Neuronal stem cell (in vitro differentiated cells): ENCODE measurements around the gene SMTN.

ENCODE experiments used
- DNase-seq: peaks from one replicate; pipeline ENCODE4 v3.0.0-alpha.2; 2013; ENCODE audit warnings: low spot score
- H2AFZ ChIP-seq: one replicate; pipeline ENCODE4 v1.6.1; 2013; ENCODE audit warnings: mild to moderate bottlenecking, low read length, inconsistent platforms
- H2AK5ac ChIP-seq: 2 replicates; pipeline ENCODE4 v1.6.1; 2013; ENCODE audit warnings: low read depth, mild to moderate bottlenecking, inconsistent platforms, low read length, moderate library complexity, mixed read lengths
- H2BK120ac ChIP-seq: 2 replicates; pipeline ENCODE4 v1.6.1; 2013; ENCODE audit warnings: low read depth, mild to moderate bottlenecking, inconsistent platforms, low read length, moderate library complexity, mixed read lengths
- H2BK12ac ChIP-seq: one replicate; pipeline ENCODE4 v1.6.1; 2013; ENCODE audit warnings: low read length, inconsistent platforms
- H2BK15ac ChIP-seq: 2 replicates; pipeline ENCODE4 v1.6.1; 2013; ENCODE audit warnings: mild to moderate bottlenecking, low read length, inconsistent platforms, mixed read lengths
- H2BK5ac ChIP-seq: one replicate; pipeline ENCODE4 v1.6.1; 2013; ENCODE audit warnings: inconsistent platforms, mild to moderate bottlenecking, low read length, moderate library complexity
- H3K14ac ChIP-seq: one replicate; pipeline ENCODE4 v1.6.1; 2013; ENCODE audit warnings: low read length, inconsistent platforms
- H3K18ac ChIP-seq: 2 replicates; pipeline ENCODE4 v1.6.1; 2013; ENCODE audit warnings: low read length, inconsistent platforms
- H3K23ac ChIP-seq: 2 replicates; pipeline ENCODE4 v1.6.1; 2013; ENCODE audit warnings: low read depth, mild to moderate bottlenecking, mixed read lengths, low read length, inconsistent platforms; ENCODE audit not compliant: poor library complexity
- H3K27ac ChIP-seq: replicated peaks from 3 replicates; pipeline ENCODE4 v1.5.1; 2013; ENCODE audit warnings: low read length, inconsistent platforms
- H3K27me3 ChIP-seq, 3 experiments: 2 replicates each; pipeline ENCODE4 v1.6.1; 2013; ENCODE audit warnings: low read length in 3 of 3, mild to moderate bottlenecking in 2 of 3, inconsistent platforms in 1 of 3, low read depth in 1 of 3, mixed read lengths in 1 of 3, moderate library complexity in 1 of 3; ENCODE audit not compliant: control insufficient read depth in 3 of 3, insufficient read depth in 3 of 3
- H3K36me3 ChIP-seq, 2 donors: replicated peaks in 1 of 2; 2 replicates each; pipeline ENCODE4 v1.6.1; 2013; ENCODE audit warnings: low read length in 2 of 2; ENCODE audit not compliant: control insufficient read depth in 2 of 2, insufficient read depth in 2 of 2
- H3K4ac ChIP-seq: 2 replicates; pipeline ENCODE4 v1.6.1; 2013; ENCODE audit warnings: inconsistent platforms, mild to moderate bottlenecking, low read length, moderate library complexity
- H3K4me1 ChIP-seq, 2 donors: 1 replicate in 1 of 2; 2 replicates in 1 of 2; pipeline ENCODE4 v1.6.1; 2013; ENCODE audit warnings: low read length in 2 of 2, low read depth in 1 of 2; ENCODE audit not compliant: control insufficient read depth in 2 of 2, insufficient read depth in 1 of 2
- H3K4me2 ChIP-seq: one replicate; pipeline ENCODE4 v1.6.1; 2013; ENCODE audit warnings: mild to moderate bottlenecking, low read length, inconsistent platforms; ENCODE audit not compliant: insufficient read depth, poor library complexity, severe bottlenecking
- H3K4me3 ChIP-seq, 2 donors: 2 replicates each; pipeline ENCODE4 v1.5.1; 2013; ENCODE audit warnings: low read length in 2 of 2, mild to moderate bottlenecking in 2 of 2, inconsistent platforms in 1 of 2, moderate library complexity in 1 of 2
- H3K79me1 ChIP-seq: one replicate; pipeline ENCODE4 v1.6.1; 2013; ENCODE audit warnings: low read depth, mild to moderate bottlenecking, inconsistent platforms, low read length, moderate library complexity
- H3K9ac ChIP-seq: one replicate; pipeline ENCODE4 v1.6.1; 2013; ENCODE audit warnings: mild to moderate bottlenecking, low read depth, low read length, inconsistent platforms; ENCODE audit not compliant: poor library complexity
- H3K9me3 ChIP-seq, 2 donors: replicated peaks in 1 of 2; 2 replicates each; pipeline versions ENCODE3 to v1.6.1; 2013; ENCODE audit warnings: low read length in 2 of 2, mild to moderate bottlenecking in 2 of 2, inconsistent platforms in 1 of 2, low read depth in 1 of 2, mixed read lengths in 1 of 2, moderate library complexity in 1 of 2; ENCODE audit not compliant: control insufficient read depth in 2 of 2, insufficient read depth in 1 of 2
- H4K8ac ChIP-seq: one replicate; pipeline ENCODE4 v1.6.1; 2013; ENCODE audit warnings: low read depth, mild to moderate bottlenecking, inconsistent platforms, low read length, moderate library complexity
- H4K91ac ChIP-seq: one replicate; pipeline ENCODE4 v1.6.1; 2013; ENCODE audit warnings: low read length, low read depth, mild to moderate bottlenecking, inconsistent platforms; ENCODE audit not compliant: poor library complexity
- WGBS, 2 donors: extraction: QIAGEN DNeasy Blood & Tissue Kit; methylation state at CpG; one replicate each; pipeline ENCODE4 v1.1.7; 2013; ENCODE audit warnings: missing lambda C conversion rate in 2 of 2, mixed read lengths in 1 of 2; ENCODE audit not compliant: insufficient read length in 2 of 2, insufficient replicate concordance in 1 of 2; ENCODE audit errors: extremely low coverage in 2 of 2; 5-methylcytosine and 5-hydroxymethylcytosine counted together

The SMTN gene

DNA sequence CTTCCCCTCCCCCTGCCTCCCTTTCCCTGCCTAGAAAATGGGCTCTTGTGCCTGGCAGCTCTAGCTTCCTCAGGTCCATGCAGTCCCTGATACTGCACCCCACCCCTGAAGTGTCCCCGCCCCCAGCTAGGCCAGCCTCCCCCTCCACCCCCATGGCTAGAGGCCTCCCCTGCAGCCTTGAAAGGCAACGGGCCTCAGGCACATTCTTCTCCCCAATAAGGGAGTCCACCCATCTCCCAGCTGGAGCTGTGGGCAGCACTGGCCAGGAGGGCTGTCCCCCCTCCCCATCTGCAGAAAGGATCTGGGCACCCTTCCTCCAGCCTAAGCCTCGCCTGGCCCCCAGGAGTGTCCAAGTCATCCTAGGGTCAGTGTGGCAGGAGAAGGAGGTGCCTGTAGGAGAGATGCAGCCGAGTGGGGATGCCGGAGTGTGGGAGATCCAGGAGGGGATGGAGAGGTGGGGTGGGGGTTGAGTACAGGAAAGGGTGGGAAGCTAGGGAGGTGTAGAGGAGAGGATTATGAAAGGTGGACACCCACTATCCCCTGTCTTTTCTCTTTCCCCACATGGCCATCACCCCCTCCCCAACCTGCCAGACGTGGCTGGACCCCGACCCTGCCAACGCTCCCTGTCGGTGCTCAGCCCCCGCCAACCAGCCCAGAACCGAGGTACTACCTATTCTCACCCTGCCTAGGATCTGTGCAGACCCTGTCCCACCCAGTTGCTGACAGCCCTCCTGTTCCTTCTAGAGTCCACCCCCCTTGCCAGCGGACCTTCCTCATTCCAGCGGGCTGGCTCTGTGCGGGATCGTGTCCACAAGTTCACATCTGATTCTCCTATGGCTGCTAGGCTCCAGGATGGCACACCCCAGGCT, 9.3 kb downstream of the SMTN start:
- peak overlapping the region; percentile 62 for H3K23ac ChIP-seq
- peaks cover 27 to 51% of the 10 kb centered on the region in 2 donors for H3K36me3 ChIP-seq
- no peak overlapping the region for H2AK5ac ChIP-seq
- H3K18ac ChIP-seq, result peak overlapping the region; percentile 55
- no peak overlapping the region for H3K4ac ChIP-seq
- no peak overlapping the region for H3K27ac ChIP-seq
- H2BK12ac ChIP-seq, result no peak overlapping the region
- H2BK15ac ChIP-seq, result no peak overlapping the region
- peaks cover 0 to 4% of the 10 kb centered on the region in 2 donors for H3K4me1 ChIP-seq
- H3K27me3 ChIP-seq, result no peaks in the 10 kb centered on the region
- no peak overlapping the region for H3K4me2 ChIP-seq
- no peak overlapping the region for H4K91ac ChIP-seq
- H3K79me1 ChIP-seq, result no peaks in the 10 kb centered on the region
- no peak overlapping the region for H2BK120ac ChIP-seq
- no peak overlapping the region for H2AFZ ChIP-seq
- peak overlapping the region; percentile 40 for H3K9ac ChIP-seq
- no peak for DNase-seq
- H4K8ac ChIP-seq, result no peak overlapping the region
- no peak overlapping the region for H2BK5ac ChIP-seq
- H3K14ac ChIP-seq, result peak overlapping the region; percentile 78
- H3K9me3 ChIP-seq, result no peaks in the 10 kb centered on the region
- no CpG with 5 or more reads among the region's 15 CpGs for WGBS, 2 donors
- H3K4me3 ChIP-seq, result no peak overlapping the region

DNA sequence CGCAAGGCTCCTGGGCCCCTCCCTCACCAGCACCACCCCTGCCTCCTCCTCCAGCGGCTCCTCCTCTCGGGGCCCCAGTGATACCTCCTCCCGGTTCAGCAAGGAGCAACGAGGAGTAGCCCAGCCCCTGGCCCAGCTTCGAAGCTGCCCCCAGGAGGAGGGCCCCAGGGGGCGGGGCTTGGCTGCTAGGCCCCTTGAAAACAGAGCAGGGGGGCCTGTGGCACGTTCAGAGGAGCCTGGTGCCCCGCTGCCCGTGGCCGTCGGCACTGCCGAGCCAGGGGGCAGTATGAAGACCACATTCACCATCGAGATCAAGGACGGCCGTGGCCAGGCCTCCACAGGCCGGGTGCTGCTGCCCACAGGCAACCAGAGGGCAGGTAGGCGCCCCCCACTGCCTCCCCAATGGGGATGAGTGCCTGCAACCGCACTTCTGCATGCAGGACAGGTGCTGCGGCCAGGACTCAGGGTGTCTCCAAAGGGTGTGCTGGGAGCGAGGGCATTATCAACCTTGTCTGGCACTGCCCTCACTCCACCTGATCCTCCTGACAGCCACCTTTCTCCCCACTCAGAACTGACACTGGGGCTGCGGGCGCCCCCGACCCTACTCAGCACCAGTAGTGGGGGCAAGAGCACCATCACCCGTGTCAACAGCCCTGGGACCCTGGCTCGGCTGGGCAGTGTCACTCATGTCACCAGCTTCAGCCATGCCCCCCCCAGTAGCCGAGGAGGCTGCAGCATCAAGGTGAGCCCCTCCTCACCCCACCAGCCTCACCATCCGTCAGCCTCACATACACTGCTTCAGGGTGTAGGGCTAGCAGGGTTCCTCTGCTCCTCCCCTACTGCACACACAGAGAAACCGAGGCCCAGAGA, 10.2 kb downstream of the SMTN start:
- no peak overlapping the region for H2AFZ ChIP-seq
- H2BK120ac ChIP-seq, result no peak overlapping the region
- H3K79me1 ChIP-seq, result no peaks in the 10 kb centered on the region
- H4K91ac ChIP-seq, result no peak overlapping the region
- no peak overlapping the region for H2BK12ac ChIP-seq
- no peak overlapping the region for H3K9ac ChIP-seq
- no peak overlapping the region for H2AK5ac ChIP-seq
- WGBS, 2 donors, result no CpG with 5 or more reads among the region's 29 CpGs
- H3K4me3 ChIP-seq, result no peak overlapping the region
- H3K27me3 ChIP-seq, result no peaks in the 10 kb centered on the region
- H3K27ac ChIP-seq, result no peak overlapping the region
- no peaks in the 10 kb centered on the region for H3K4me1 ChIP-seq
- peaks cover 30 to 60% of the 10 kb centered on the region in 2 donors for H3K36me3 ChIP-seq
- H2BK15ac ChIP-seq, result no peak overlapping the region
- H3K4me2 ChIP-seq, result no peak overlapping the region
- H2BK5ac ChIP-seq, result peak overlapping the region; percentile 48
- H3K18ac ChIP-seq, result peak overlapping the region; percentile 17
- H4K8ac ChIP-seq, result no peak overlapping the region
- H3K9me3 ChIP-seq, result no peaks in the 10 kb centered on the region
- peak overlapping the region; percentile 30 for H3K4ac ChIP-seq
- H3K14ac ChIP-seq, result peak overlapping the region; percentile 78
- no peak for DNase-seq
- no peak overlapping the region for H3K23ac ChIP-seq

DNA sequence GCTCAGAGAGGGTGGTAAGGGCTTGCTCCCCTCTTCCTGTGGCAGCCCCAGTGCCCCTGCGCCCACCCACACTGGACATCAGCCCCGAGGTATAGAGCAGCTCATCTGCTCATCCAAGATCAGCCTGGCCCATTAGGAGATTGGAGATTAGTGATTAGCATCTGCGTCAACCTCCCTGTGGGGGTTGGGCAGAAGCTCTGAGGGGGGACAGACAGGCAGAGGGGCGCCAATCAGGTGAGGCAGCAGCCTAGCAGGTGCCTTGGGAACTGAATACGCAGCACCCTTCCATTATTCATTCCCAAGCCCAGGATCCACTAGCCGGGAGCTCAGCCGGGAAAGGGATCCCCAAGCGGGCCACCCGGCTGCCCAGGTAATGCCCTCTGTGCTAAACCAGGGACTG, 11.0 kb downstream of the SMTN start:
- no peak overlapping the region for H4K8ac ChIP-seq
- no peak overlapping the region for H2AFZ ChIP-seq
- H3K18ac ChIP-seq, result no peak overlapping the region
- no peak overlapping the region for H2BK5ac ChIP-seq
- H4K91ac ChIP-seq, result no peak overlapping the region
- no peak overlapping the region for H3K4me3 ChIP-seq
- peaks cover 0 to 2% of the 10 kb centered on the region in 2 donors for H3K4me1 ChIP-seq
- H2BK15ac ChIP-seq, result no peak overlapping the region
- H2BK120ac ChIP-seq, result no peak overlapping the region
- H3K23ac ChIP-seq, result no peak overlapping the region
- no peak for DNase-seq
- WGBS, 2 donors, result no CpG with 5 or more reads among the region's 9 CpGs
- no peak overlapping the region for H3K27ac ChIP-seq
- no peak overlapping the region for H3K14ac ChIP-seq
- H3K9me3 ChIP-seq, result no peaks in the 10 kb centered on the region
- no peak overlapping the region for H2AK5ac ChIP-seq
- H3K4ac ChIP-seq, result no peak overlapping the region
- no peak overlapping the region for H3K9ac ChIP-seq
- H3K27me3 ChIP-seq, result no peaks in the 10 kb centered on the region
- H3K79me1 ChIP-seq, result no peaks in the 10 kb centered on the region
- H3K36me3 ChIP-seq, result peaks cover 32 to 68% of the 10 kb centered on the region in 2 donors
- no peak overlapping the region for H3K4me2 ChIP-seq
- H2BK12ac ChIP-seq, result no peak overlapping the region
